Lower lobe of right lung (tissue), 2 donors: ENCODE data around the gene HFE. TPM values are rescaled to one million over a fixed set of nuclear protein-coding genes. Genes with fewer than 3 reads are reported as not detected.

Experiments used
- ATAC-seq, 2 donors: fragments of 200-7000 bp; cut with Tn5 transposase; one replicate each; pipeline ENCODE4 v1.9.1; 2020 to 2022; ENCODE audit warnings: mild to moderate bottlenecking in 2 of 2, moderate library complexity in 2 of 2
- DNase-seq: peaks from one replicate; pipeline ENCODE4 v3.0.0-alpha.2; 2020
- H3K27ac ChIP-seq: fragments of 200-600 bp; one replicate; pipeline ENCODE4 v1.8.0; 2022
- H3K27me3 ChIP-seq: fragments of 200-600 bp; one replicate; pipeline ENCODE4 v1.8.0; 2022; ENCODE audit warnings: low read depth
- H3K36me3 ChIP-seq: fragments of 200-600 bp; one replicate; pipeline ENCODE4 v1.8.0; 2022; ENCODE audit warnings: mild to moderate bottlenecking
- H3K4me1 ChIP-seq: fragments of 200-600 bp; one replicate; pipeline ENCODE4 v1.8.0; 2022
- H3K4me3 ChIP-seq: fragments of 200-600 bp; one replicate; pipeline ENCODE4 v1.8.0; 2022; ENCODE audit warnings: mild to moderate bottlenecking
- H3K9me3 ChIP-seq: fragments of 200-600 bp; one replicate; pipeline ENCODE4 v1.8.0; 2022
- CTCF ChIP-seq: fragments of 200-600 bp; IDR thresholded peaks from one replicate; pipeline ENCODE4 v1.8.0; 2022; ENCODE audit warnings: antibody characterized with exemption, mild to moderate bottlenecking
- intact Hi-C: fragments of 100-400 bp; cut with DNase I; formaldehyde crosslinking; loops from one replicate; pipeline ENCODE4 v1.11.0; 2022
- total RNA-seq: library from RNA; stranded (reverse); fragmentation: NEBNext Ultra II Directional; extraction: Animal tissue kit (Norgen Biotek cat#: 25700); gene quantifications from one replicate; pipeline ENCODE4 v1.2.1, GENCODE V29; 2021
- donor health status: DM: no; HTN: yes; CAD: no; lungs with severe emphysema.

HFE gene
- total RNA-seq, 1 donor from 2014 or later = 12.4 TPM

DNA sequence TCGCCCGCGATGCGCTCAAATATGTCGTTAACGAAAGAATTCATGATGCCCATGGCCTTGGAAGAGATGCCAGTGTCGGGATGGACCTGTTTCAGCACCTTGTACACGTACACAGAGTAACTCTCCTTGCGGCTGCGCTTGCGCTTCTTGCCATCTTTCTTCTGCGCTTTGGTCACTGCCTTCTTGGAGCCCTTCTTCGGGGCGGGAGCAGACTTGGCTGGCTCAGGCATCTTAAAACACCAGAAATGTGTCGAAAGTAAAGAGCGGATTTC lies 36.4 kb downstream of the HFE start:
- Histone ChIP-seq H3K27me3 (no peaks in the 10 kb centered on the region), H3K4me1 (peaks cover 24% of the 10 kb centered on the region), H3K4me3 (peak overlapping the region; percentile 80), H3K9me3 (no peaks in the 10 kb centered on the region), H3K27ac (peak overlapping the region; percentile 99), H3K36me3 (peaks cover 11% of the 10 kb centered on the region)
- TF ChIP-seq CTCF = no peak
- intact Hi-C loops = no loop called here
- no peak for ATAC-seq
- peak; percentile 80 for DNase-seq

DNA sequence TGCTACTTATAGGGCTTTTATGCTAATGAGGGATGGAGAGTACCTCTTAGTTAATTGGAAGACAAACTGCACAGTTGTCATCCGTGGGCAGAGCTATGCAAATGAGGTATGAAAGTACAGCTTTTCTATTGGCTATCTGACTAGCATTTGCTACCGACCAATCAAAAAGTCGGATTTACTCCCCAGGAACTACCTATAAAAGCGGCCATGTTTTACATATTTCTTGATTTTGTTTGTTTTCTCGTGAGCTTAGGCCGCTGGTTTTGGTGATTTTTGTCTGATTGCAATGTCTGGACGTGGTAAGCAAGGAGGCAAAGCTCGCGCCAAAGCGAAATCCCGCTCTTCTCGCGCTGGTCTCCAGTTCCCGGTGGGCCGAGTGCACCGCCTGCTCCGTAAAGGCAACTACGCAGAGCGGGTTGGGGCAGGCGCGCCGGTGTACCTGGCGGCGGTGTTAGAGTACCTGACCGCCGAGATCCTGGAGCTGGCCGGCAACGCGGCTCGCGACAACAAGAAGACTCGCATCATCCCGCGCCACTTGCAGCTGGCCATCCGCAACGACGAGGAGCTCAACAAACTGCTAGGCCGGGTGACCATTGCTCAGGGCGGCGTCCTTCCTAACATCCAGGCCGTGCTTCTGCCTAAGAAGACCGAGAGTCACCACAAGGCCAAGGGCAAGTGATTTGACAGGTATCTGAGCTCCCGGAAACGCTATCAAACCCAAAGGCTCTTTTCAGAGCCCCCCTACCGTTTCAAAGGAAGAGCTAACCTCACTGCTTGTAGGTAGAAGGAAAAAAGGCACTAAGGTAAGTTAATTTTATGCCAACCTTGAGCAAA lies 36.9 kb downstream of the HFE start:
- peak; percentile 95 to 96 for ATAC-seq
- Histone ChIP-seq H3K36me3 (peaks cover 12% of the 10 kb centered on the region), H3K4me3 (peak overlapping the region; percentile 80), H3K27ac (peak overlapping the region; percentile 99), H3K9me3 (no peaks in the 10 kb centered on the region), H3K4me1 (peaks cover 25% of the 10 kb centered on the region), H3K27me3 (no peaks in the 10 kb centered on the region)
- peak; percentile 82 for DNase-seq
- no peak for TF ChIP-seq CTCF
- intact Hi-C loops = no loop called here

DNA sequence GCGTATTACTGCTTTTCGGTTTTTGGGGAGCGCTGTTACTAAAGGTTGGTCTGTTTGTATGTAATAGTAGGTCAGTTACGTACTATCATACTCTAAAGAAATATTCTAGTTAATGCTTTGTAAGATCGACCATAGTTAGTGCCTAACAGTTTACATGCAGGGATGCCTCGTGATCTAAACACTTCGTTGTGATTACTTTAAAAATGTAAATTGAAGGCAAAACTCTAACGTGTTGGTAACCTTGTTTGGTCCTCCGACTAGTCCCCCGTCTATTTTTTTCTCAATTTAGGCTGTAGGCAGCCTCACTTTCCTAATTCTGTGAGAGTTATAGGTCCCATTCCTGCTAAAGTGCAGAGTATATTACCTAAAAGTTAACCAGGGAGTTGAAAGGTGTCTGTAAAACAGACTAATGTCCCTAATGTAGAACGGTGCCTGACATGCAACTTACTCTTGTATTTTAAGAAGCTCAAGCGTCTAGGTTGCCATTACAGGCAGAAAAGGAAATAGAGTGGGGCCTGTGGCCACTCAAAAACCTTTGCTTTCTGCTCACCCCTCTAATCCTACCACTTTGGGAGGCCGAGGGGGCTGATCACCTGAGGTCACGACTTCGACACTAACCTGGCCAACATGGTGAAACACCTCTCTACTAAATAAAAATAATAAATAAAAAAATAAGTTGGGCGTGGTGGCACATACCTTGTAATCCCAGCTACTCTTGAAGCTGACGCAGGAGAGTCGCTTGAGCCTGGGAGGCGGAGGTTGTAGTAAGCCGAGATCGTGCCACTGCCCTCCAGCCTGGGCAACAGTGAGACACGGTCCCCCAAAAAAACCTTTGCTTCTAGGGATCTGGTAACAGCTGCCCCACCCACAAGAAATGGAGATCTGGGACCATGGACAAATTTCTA lies 37.8 kb downstream of the HFE start:
- Histone ChIP-seq H3K4me1 (peaks cover 25% of the 10 kb centered on the region), H3K27me3 (no peaks in the 10 kb centered on the region), H3K4me3 (peak overlapping the region; percentile 80), H3K36me3 (peaks cover 21% of the 10 kb centered on the region), H3K9me3 (no peaks in the 10 kb centered on the region), H3K27ac (peak overlapping the region; percentile 99)
- DNase-seq (peak; percentile 58), ATAC-seq (no peak)
- no peak for TF ChIP-seq CTCF
- intact Hi-C loops = no loop called here

GRCh38 chr6:26126394-26127235 lies 39.4 kb downstream of the HFE start:
- TF ChIP-seq CTCF = no peak
- intact Hi-C loops = no loop called here
- peak overlapping the region; percentile 80 for H3K4me3 ChIP-seq

More at GRCh38 chr6:26126394-26127235, 39.4 kb downstream of the HFE start:
- H3K27me3 ChIP-seq = no peaks in the 10 kb centered on the region
- peaks cover 34% of the 10 kb centered on the region for H3K36me3 ChIP-seq
- H3K27ac ChIP-seq = peak overlapping the region; percentile 99
- H3K9me3 ChIP-seq = no peaks in the 10 kb centered on the region
- peaks cover 25% of the 10 kb centered on the region for H3K4me1 ChIP-seq
- ATAC-seq (no peak), DNase-seq (no peak)
